Activated CD8-positive, alpha-beta memory T cell treated with anti-CD3 and anti-CD28 coated beads, Interleukin-2, amount 50 U/mL, for 24 hours (primary cell): ENCODE measurements around the gene KLHDC7B.

Experiments used
- DNase-seq: peaks from one replicate; pipeline ENCODE4 v3.0.0-alpha.2; 2020; ENCODE audit errors: extremely low read depth

Gene KLHDC7B

DNA sequence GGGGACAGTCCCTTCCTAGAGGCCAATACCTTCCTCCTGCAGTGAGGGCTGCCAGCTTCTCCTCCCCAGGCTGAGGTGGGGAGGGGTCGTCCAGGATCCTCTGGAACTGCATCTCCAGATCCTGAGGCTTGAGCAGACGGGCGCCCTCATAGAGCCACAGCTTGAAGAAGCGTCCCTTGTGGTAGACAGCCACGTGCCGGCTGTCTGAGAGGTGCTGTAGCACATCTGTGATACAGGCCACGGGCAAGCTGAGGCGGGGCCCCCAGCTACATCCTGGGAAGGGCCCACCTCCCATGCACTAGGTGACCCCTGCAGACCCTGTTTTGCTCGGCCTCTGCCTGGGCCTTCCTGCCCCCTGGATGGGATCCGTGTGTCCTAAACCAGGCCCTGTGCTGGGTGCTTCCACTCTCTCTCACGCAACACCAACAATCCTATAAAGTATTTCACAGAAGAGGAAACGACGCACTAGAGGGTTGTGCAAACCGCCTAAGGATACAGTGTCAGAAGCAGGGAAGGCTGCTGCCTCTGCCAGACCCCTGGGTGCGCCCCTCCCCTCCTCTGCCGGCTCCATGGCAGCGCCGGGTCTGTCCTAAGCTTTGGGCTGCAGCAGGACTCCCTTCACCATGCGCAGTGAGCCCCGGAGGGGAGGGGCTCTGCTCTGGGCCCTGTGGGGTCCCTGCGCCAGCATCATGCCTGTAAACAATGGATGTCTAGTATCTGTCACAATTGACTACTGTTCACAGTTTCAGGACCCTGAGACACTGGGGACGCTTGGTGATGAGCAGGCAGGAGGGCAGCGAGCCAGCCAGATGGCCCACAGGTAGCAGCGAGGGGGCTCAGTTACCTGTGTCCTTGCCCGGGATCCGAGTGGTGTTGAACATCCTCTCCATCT lies 28.0 kb downstream of the KLHDC7B start:
- no peak for DNase-seq

DNA sequence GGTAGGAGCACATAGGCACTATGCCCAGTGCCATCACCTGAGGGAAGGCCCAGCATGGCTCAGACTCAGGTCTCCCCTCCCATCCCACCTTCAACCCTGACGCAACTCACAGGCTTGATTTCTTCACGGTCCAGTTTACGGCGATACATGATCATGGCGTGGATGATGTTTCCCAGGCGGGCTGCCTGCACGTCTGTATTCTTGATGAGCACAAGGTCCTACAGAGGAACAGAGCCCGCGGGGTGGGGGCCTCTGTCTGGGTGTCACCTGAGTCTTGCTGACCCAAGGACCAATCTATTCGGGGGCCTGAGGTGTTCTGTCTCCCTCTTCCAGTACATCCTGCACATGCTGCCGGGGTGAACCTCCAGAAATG lies 28.7 kb downstream of the KLHDC7B start:
- no peak for DNase-seq

DNA sequence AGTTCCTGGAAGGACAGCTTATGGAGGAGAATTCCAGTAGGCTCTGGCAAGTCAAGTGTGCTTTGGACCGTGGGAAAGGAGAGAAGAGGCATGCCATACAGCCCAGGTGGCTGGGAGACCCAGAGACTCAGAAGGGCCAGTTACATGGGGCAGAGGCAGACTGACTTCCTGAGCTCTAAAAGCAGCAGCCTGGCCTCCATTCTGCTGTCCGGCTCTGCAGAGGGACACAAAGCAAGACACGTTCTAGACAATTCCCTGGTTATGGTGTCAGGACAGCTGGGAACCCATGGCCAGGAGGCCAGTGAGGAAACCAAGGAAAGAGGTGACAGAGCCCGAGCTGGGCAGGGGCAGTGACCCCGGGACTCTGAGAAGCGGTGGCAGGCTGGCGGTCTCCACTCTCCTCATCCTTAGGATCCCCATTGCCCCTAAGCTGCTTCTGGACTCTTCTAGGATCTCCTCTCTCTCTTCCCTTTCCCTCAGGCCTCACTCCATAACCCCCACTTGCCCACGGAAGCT lies 29.8 kb downstream of the KLHDC7B start:
- DNase-seq: no peak

DNA sequence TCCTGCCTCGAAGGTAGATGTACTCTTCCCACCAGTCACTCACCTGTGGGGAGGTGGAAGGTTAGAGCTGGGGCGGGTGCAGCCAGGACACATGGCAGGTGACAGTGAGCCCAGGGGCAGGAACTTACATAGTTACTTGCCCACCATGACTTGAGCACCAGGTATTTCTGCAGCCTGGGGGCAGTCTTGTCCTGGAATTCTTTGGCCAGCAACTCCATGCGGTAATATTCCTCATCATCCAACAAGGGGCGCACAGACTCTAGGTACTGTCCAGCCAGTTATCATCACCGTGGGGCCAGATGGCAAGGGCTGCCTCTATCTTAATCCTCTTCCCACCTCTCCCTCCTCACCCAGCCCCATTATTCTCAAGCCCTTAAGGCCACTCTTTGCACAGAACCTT lies 30.4 kb downstream of the KLHDC7B start:
- no peak for DNase-seq

DNA sequence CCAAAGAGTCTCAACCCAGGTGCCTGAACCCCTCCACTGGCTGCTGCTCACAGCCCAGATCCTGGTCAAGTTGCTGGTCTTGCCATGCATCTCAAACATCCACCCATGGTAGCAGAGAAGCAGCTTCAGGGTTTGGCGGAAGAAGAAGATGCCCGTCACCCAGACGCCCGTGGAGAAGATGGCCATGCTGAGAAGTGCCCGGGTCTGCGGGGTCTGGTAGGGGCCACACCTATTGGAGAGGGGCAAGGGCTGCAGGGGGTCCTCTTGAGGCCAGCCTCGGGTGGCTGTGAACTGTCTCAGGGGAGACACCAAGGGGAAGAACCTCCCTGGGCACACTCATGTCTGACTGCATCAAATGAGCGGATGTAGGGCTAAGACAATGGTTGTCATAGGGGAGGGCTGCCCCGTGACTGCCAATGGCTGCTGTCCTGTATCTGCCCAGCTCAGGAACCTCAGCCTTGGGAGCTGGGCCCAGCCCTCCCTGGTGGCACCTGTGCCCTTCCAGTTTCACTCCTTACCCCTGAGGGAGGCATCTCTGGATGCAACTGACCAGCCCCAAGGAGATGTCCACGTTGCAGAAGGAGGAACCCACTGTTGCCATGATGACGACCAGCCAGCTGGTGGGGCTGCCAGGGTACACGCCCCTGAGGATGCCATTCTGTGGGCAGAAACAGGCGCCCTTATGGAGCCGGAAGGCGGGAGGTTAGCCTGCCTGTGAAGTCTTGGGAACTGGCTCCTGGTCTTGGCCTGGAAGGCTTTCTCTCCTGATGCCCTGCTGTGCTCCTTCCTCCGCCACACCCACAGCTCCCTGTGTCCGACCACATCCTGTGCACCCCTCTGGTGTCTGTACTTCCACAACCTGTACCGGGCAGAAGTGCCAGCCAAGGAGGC lies 31.4 kb downstream of the KLHDC7B start:
- DNase-seq: no peak

DNA sequence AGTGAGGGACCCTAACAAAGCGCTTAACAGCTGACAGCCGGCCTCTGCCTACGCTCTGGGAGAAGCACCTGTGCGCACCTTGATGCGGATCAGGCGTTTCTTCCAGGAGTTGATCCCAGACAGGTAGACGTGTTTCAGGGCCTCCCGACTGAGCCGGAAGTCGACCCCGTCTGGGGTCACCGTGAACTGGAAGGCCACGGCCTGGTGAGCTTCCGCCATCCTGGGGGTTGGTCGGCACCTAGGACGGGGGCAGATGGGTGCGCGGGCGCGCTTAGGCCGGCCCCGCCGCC lies 31.9 kb downstream of the KLHDC7B start:
- DNase-seq: no peak

DNA sequence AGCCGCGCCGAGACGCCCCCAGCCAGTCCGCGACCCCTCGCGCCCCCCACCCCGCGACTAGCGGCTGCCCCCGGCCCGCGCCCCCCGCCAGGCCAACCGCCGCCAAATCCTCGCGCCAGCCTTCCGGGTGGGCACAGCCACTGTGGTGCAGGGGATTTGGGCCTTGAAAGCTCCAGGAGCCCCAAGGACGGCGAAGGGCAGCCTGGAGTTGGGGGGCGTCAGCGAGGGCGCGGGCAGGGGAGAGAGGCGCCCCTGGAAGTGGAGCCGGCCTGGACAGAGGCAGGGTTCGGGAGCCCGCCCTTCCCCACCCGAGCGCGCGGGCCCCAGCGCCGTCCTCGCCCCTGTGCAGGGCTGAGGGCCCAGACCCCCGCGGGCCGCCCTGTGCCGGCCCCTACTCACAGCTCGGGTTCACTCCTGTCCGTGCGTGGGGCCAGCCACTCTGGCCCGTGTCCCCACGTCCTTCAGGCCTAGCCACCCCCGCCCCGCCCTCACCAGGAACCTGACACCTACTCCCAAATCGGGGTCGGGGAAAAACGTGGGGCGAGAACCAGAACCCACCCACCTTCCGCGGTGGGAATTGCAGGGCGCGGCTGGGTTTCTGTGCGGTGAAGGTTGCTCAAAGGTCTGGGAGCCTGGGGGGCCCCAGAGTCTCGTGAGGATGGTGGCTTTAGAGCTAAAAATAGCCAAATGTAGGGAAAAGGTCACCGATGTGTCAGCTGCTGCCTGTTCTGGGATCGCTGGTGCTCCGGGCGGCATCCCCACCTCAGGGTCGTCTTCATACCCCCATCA lies 32.5 kb downstream of the KLHDC7B start, which contains the start of gene CPT1B:
CPT1B (minus strand) TSS at position 441 of the 789 bp plus-strand sequence. CDS start 512 bp downstream, outside the sequence.
- DNase-seq: no peak

DNA sequence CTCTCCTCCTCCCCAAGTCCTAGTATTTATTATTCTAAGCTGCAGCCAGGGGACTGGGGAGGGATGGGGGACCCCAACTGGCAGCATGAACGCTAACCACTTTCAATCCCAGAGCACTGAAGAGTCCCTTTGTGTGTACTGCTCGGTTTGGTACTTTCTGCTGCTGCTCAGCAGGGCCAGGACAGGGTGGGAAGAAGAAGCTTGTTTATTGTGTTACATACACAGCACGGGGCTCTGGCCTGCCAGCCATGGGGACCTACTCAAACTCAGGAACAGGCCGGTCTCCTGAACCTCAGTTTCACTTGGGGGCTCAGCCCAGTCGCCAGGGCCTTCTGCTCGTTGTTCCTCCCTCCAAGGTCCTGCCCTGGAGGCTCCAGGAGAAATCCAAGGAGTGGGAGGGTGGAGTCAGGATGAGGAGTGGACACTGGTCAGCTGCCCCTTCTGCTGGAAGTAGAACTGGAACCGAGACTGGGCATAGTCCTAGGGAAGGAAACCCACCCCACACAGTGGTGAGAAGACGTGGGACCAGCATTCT lies 33.1 kb downstream of the KLHDC7B start:
- no peak for DNase-seq

DNA sequence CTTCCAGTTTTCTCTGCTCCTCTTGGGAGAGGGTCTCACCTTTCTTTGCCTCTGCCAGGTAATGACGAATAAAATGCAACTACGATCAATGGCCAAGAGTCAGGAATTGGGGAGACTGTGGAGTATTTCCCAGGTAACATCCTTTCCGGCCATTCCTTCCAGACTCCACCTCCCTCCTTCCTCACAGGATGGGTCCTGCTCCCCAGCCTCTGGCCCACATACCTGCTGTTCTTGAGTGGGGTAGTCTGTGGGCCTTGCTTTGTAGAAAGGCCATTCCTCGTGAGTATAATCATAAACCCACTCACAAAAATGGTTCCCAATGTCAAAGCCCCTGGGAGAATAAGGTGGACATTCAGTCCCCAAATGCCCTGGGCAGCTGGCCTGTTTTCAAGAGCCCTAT lies 34.1 kb downstream of the KLHDC7B start:
- no peak for DNase-seq

DNA sequence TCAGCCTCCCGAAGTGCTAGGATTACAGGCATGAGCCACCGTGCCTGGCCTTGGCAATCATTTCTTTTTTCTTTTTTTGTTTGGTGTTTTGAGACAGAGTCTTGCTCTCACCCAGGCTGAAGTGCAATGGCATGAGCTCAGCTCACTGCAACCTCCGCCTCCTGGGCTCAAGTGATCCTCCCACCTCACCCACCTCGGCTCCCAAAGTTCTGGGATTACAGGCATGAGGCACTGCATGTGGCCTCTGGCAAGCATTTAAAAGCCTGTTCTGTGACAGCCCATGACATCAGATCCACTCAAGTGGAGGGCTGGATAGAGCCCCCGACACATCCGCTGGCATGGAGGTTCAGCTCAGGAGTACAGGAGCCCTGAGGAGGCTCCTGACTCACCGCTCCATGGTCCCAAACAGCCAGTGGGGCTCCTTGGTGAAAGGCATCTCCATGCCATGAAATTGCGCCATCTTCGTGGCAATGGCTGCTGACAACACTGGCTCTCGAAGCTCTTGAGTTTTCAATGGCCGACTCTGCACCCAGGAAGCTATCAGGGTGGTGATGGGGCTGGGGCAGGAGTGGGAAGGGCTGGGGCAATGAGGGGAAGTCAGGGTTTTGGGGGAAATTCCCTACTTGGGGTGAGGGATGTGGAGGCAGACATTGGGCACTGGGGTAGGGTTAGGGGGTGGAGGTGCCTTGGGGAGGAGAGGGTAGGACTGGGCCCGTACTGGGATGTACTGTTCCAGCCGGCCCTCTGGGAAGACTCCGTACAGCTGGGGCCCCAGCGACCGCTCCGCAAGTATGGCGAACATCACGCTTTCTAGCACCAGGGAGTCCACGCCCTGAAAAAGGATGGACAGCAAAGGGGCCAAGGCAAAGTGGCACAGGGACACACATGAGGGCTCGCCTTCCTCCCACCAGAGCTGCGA lies 35.6 kb downstream of the KLHDC7B start:
- no peak for DNase-seq

DNA sequence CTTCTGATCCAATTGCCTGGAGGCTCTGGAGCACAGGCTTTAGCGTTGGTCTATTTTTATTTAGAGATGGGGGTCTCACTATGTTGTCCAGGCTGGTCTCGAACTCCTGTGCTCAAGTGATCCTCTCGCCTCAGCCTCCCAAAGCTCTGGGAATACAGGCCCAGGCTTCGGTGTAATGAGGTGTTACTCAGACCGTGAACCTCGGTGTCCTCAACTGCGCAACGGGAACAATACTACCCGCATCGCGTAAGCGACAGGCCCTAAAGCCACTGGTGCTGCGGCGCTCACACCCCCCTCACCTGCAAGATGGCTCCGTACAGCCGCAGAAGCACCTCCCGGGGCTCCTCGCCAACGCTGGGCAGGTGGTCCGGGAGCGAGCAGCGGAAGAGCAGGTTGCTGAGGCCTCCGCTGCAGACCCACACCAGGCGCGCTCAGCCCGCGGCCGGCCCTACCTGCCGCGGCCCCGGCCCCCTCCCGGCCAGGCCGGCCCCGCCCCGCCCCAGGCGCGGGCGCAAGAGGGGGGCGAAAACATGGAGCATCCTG lies 36.3 kb downstream of the KLHDC7B start:
- DNase-seq: no peak

DNA sequence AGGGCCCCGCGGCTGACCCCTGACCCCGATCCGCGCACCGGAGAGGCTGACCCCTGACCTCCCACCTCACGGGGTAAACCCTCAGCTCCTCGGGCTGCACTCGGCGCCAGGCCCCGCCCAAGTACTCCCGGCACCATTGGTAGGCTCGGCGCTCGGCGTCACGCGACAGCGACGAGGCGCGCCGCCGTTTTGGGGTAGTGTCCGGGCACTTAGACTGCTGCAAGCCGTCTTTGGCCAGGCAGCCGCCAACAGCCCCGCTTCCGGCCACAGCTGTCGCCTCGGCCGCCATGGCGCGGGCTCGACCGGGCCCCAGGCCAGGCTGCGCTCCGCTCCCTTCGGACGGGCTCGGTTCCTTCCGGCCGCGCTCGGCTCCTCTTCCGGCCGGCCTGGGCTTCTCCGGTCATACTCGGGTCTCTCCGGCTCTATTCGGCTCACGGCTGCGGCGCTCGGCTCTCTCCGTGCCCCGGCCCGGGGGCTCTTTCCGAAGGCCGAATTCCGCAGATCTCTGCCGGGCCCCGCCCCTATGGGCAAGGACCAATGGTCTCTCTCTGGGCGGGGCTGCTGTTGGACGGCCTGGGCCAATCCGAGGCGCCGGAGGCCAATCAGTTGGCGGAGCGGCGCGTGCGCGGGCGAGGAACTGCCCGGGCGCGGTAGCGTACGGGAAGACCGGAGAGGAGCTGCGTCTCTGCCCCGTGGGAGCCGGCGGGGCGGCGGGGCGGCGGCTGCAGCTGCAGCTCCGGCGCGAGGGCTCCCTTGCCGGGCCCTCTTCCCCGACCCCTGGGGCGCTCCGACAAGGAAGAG lies 37.0 kb downstream of the KLHDC7B start, which contains the start of gene CHKB:
CHKB (minus strand) TSS at position 357 of the 801 bp plus-strand sequence; CDS start at position 289, 68 bp downstream.
- peak; percentile 95 for DNase-seq

DNA sequence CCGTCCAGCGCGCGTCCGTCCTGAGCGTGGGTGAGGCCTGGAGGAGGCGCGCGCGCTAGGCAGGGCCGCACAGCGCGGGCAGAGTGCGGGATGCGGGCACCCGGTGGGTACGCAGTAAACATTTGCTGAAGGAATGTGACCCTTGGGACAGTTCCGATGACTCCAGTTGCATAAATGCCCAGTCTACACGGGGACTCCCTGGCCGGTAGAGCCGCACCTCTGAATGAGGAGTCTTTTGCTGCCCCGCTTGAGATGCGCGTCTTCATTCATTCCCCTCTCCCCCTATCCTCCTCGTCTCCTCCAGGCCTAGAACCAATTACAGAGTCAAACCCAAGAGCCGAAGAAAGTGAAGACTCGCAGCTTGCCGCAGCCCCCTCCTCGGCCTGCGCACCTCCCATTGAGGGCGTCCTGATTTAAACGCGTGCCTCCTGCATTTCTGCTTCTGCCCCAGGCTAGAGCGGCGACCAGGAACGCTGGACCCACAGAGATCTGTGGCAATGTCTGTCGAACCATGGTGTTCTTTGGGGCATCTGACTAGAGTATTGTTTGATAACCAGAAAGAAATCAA lies 37.7 kb downstream of the KLHDC7B start:
- no peak for DNase-seq

DNA sequence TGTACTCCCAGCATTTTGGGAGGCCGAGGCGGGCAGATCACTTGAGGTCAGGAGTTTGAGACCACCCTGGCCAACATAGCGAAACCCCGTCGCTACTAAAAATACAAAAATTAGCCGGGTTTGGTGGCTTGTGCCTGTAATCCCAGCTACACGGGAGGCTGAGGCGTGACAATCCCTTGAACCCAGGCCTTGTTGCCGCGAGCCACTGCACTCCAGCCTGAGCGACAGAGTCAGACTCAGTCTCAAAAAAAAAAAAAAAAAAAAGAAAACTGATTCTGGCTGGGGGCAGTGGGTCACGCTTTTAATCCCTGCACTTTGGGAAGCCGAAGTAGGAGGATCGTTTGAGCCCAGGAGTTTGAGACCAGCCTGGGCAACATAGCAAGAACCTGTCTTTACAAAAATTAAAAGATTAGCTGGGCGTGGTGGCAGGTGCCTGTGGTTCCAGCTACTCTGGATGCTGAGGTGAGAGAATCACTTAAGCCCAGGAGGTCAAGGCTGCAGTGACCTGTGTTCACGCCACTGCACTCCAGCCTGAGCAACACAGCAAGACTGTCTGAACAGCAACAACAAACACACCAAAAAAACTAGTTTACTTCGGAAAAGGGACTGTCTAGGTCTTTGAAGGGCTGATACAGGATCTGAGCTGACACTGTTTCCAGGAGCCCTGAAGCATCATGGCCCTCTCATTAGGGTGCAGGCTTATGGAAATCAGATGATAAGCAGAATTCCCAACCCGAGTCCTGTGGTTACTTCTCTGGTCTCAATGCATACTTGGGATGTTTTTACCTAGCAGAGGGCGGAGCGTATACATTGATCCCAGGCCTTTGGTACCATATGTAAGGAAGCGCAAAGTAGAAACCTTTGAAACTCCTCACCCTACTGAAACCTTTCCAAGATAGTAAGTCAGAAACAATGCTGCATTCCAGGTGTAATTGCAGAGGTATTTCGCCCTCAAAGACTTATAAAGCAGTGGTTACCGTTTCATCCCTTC lies 38.7 kb downstream of the KLHDC7B start:
- DNase-seq: no peak

DNA sequence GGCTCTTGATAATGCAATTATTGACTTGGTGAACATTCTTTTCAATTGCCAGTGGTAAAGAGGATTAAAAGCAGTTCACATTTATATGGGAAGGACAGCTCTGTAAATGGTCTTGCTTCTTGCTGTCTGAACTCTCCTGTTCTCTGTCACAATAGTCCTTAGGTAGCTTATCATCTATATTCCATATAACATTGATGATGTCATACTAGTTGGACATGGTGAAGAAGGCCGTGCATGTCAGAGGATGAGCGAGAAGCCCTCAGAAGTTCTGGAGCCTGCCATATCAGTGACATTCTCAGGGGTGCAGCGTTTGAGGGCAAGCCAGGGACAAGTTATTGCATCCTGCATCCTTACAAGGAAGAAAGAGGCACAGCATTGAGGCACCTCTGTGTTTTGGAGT lies 39.5 kb downstream of the KLHDC7B start:
- DNase-seq: no peak

DNA sequence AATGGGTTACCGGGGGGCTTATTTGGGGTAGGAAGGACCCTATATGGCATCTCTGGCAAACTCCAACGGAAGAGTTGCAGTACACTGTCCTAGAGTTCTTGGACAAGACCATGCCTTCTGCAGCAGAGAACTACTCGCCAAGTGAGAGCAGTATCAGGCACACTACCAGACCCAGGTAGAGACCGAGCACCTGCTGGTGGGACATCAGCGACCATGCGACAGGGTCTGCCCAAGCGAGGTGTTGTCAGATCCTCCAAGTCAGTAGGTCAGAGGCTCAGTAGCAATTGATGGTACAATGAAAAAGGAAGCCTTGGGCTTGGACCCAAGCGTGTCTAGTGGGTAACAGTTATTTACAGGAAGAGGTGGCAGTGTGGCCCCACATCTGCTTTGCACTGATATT lies 40.1 kb downstream of the KLHDC7B start:
- DNase-seq: no peak

DNA sequence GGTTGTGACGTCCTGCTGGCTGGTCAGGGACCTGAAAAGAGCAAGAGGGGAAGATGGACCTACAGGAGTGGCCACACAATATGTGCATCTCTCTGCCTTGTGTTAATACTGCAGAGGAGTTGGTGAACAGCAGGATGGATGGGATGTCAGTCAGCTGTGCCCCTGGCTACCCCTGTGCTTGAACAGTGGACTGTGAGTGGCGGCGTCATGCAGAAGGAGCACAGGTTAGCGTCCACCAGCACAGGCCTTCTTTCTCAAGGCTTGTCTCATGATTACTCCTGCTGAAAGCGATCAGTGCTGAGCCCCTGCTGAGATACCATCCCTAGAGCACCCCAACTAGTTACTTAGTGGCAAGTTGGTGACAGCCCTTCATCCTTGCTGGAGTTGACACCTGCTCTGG lies 40.7 kb downstream of the KLHDC7B start:
- DNase-seq: no peak

DNA sequence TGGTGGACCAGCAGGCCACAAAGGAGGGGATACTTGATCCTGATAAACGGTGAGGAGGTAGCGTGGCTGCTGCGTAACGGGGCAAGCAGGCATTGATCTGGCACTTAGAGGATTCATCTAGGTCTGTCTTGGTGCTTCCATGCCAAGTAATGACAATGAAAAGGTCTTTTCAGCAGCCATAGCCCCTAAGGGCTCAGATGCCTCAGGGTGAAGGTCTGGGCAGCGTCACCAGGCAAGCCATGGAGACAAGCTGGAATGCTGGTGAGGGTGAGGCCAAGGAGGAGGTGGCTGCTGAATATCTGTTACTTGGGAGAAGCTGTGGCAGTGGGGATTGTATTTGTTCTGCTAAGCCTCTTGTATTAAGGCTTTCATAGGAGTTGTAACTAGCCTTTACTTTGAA lies 41.7 kb downstream of the KLHDC7B start:
- no peak for DNase-seq
